CD4-positive, alpha-beta T cell treated with Interleukin-17A for 4 hours (primary cell): Measurements from ENCODE around the gene CYP2A7.
"Not testable (repeated sequence)": the region's sequence is repeated elsewhere in the genome, so short reads cannot be mapped to it uniquely, and the experiment has no call there.

Experiments used
- DNase-seq: peaks from one replicate; pipeline ENCODE4 v3.0.0-alpha.2; 2020; ENCODE audit warnings: mixed read lengths

CYP2A7 gene

GRCh38 chr19:40896843-40897789 lies 15.1 kb upstream of the CYP2A7 start:
- DNase-seq, result not testable (repeated sequence)

GRCh38 chr19:40896418-40896796 lies 14.4 kb upstream of the CYP2A7 start:
- DNase-seq, result no peak

GRCh38 chr19:40893112-40893511 lies 11.1 kb upstream of the CYP2A7 start:
- DNase-seq, result no peak

GRCh38 chr19:40889366-40889765 lies 7.3 kb upstream of the CYP2A7 start:
- no peak for DNase-seq

- DNase-seq, result no peak
Observed at GRCh38 chr19:40888191-40888590, 6.2 kb upstream of the CYP2A7 start.

- not testable (repeated sequence) for DNase-seq
Observed at GRCh38 chr19:40884187-40884931, 2.3 kb upstream of the CYP2A7 start.

- DNase-seq, result not testable (repeated sequence)
Observed at GRCh38 chr19:40879349-40879748, 2.7 kb downstream of the CYP2A7 start.

- DNase-seq, result peak; percentile 97
Observed at GRCh38 chr19:40875526-40875951, 6.5 kb downstream of the CYP2A7 start.

- DNase-seq, result not testable (repeated sequence)
Observed at GRCh38 chr19:40874874-40875273, 7.2 kb downstream of the CYP2A7 start.

GRCh38 chr19:40873873-40874272 lies 8.2 kb downstream of the CYP2A7 start:
- not testable (repeated sequence) for DNase-seq

GRCh38 chr19:40872209-40872608 lies 9.8 kb downstream of the CYP2A7 start:
- DNase-seq, result no peak

GRCh38 chr19:40867701-40868100 lies 14.3 kb downstream of the CYP2A7 start:
- DNase-seq, result no peak

- DNase-seq, result not testable (repeated sequence)
Observed at GRCh38 chr19:40864739-40865496, 17.1 kb downstream of the CYP2A7 start.

- DNase-seq, result no peak
Observed at GRCh38 chr19:40862785-40863184, 19.2 kb downstream of the CYP2A7 start.

GRCh38 chr19:40862333-40862732 lies 19.7 kb downstream of the CYP2A7 start:
- no peak for DNase-seq

- no peak for DNase-seq
Observed at GRCh38 chr19:40858109-40858508, 23.9 kb downstream of the CYP2A7 start.

- not testable (repeated sequence) for DNase-seq
Observed at GRCh38 chr19:40852467-40853152, 29.4 kb downstream of the CYP2A7 start.

GRCh38 chr19:40850277-40850676 lies 31.8 kb downstream of the CYP2A7 start, which contains the start of gene CYP2A6:
Gene CYP2A6 (minus strand): TSS chr19:40850447. CDS start chr19:40850426, 21 bp downstream.
- not testable (repeated sequence) for DNase-seq

GRCh38 chr19:40846722-40847121 lies 35.3 kb downstream of the CYP2A7 start:
- not testable (repeated sequence) for DNase-seq

- DNase-seq, result not testable (repeated sequence)
Observed at GRCh38 chr19:40843653-40844052, 38.4 kb downstream of the CYP2A7 start.

GRCh38 chr19:40842997-40843652 lies 38.9 kb downstream of the CYP2A7 start:
- not testable (repeated sequence) for DNase-seq

GRCh38 chr19:40842012-40842411 lies 40.0 kb downstream of the CYP2A7 start:
- not testable (repeated sequence) for DNase-seq
